A673 (cell line): ENCODE results near the gene IL1RL1. TPM values are rescaled to one million over a fixed set of nuclear protein-coding genes. Genes with fewer than 3 reads are reported as not detected.

Source experiments
- BruUV-seq: library from RNA; stranded (reverse); fragments of 400-500 nt; replicated peaks from 2 replicates; lab custom pipeline; 2021; lab: Mats Ljungman, UMichigan
- CTCF ChIA-PET: fragments of 300-600 bp; sonication (Branson Sonifier 250); formaldehyde crosslinking; loops from one replicate; lab custom pipeline; 2022; ENCODE audit warnings: antibody characterized with exemption; lab: Charles Lee
- POLR2A ChIA-PET: fragments of 300-600 bp; sonication (Branson Sonifier 250); formaldehyde crosslinking; loops from one replicate; lab custom pipeline; 2022; ENCODE audit warnings: antibody characterized with exemption; ENCODE audit not compliant: low non-redundant PET; lab: Charles Lee
- DNase-seq: peaks from one replicate; pipeline ENCODE4 v3.0.0-alpha.2; 2015; ENCODE audit warnings: low spot score
- H3K27ac ChIP-seq: fragments of 200-600 bp; sonication (generic); 2 replicates; pipeline ENCODE4 v1.5.1; 2016; ENCODE audit warnings: mixed run types, low read depth, mild to moderate bottlenecking, mixed read lengths, antibody characterized with exemption, low read length; ENCODE audit not compliant: poor library complexity, severe bottlenecking
- H3K27me3 ChIP-seq: fragments of 200-600 bp; sonication (generic); replicated peaks from 2 replicates; pipeline ENCODE4 v1.6.1; 2017; ENCODE audit warnings: mixed run types, low read depth, mild to moderate bottlenecking, mixed read lengths, antibody characterized with exemption, low read length; ENCODE audit not compliant: insufficient read depth, poor library complexity
- H3K36me3 ChIP-seq: fragments of 200-600 bp; sonication (generic); 2 replicates; pipeline ENCODE4 v1.6.1; 2016; ENCODE audit warnings: mixed run types, mild to moderate bottlenecking, mixed read lengths, antibody characterized with exemption, low read length; ENCODE audit not compliant: insufficient read depth, poor library complexity, severe bottlenecking
- H3K4me1 ChIP-seq: fragments of 200-600 bp; sonication (generic); 2 replicates; pipeline ENCODE4 v1.6.1; 2017; ENCODE audit warnings: mixed run types, mild to moderate bottlenecking, mixed read lengths, antibody characterized with exemption, low read length; ENCODE audit not compliant: insufficient read depth, poor library complexity, severe bottlenecking
- H3K4me3 ChIP-seq: fragments of 200-600 bp; sonication (generic); 2 replicates; pipeline ENCODE4 v1.5.1; 2016; ENCODE audit warnings: low read depth, mixed run types, mild to moderate bottlenecking, mixed read lengths, low read length; ENCODE audit not compliant: poor library complexity, severe bottlenecking
- H3K9me3 ChIP-seq: fragments of 200-600 bp; sonication (generic); 2 replicates; pipeline ENCODE4 v1.6.1; 2016; ENCODE audit warnings: mixed run types, low read depth, mild to moderate bottlenecking, mixed read lengths, antibody characterized with exemption, low read length; ENCODE audit not compliant: poor library complexity, severe bottlenecking
- CTCF ChIP-seq: fragments of 300-800, 200-600 bp; sonication (generic); conservative IDR thresholded peaks from 2 replicates; pipeline ENCODE4 v1.5.1; 2017; ENCODE audit warnings: low read depth, mild to moderate bottlenecking, antibody characterized with exemption, low read length, moderate library complexity, mixed read lengths
- EZH2 ChIP-seq: fragments of 200-600 bp; sonication (generic); IDR thresholded peaks from 2 replicates; pipeline ENCODE4 v1.6.1; 2017; ENCODE audit warnings: borderline replicate concordance, low read depth, mild to moderate bottlenecking, mixed read lengths, antibody characterized with exemption, low read length; ENCODE audit not compliant: poor library complexity, severe bottlenecking
- intact Hi-C: fragments of 100-400 bp; cut with micrococcal nuclease; formaldehyde crosslinking; loops from one replicate; pipeline ENCODE4 v1.10.0; 2022; ENCODE audit not compliant: unreplicated experiment
- total RNA-seq: library from RNA; stranded (reverse); gene quantifications from 2 replicates; pipeline ENCODE4 v1.2.3, GENCODE V29; 2021

Gene IL1RL1
- total RNA-seq, 1 experiment from 2014 or later: not detected

GRCh38 chr2:102336502-102336945, 25.2 kb downstream of the IL1RL1 start:
- no peak for DNase-seq
- intact Hi-C loops: no loop called here
- no peak overlapping the region for H3K4me3 ChIP-seq
- ChIA-PET CTCF (no interaction called here), POLR2A (interaction anchor here (0.6 kb wide), 1 partner anchor 86 kb away, joined by 4 read pairs; no protein-coding TSS in a partner anchor)
- no TSS peak for BruUV-seq
- no peak overlapping the region for H3K27ac ChIP-seq
- H3K9me3 ChIP-seq: no peaks in the 10 kb centered on the region
- TF ChIP-seq CTCF: no peak
- no peak for TF ChIP-seq EZH2
- H3K4me1 ChIP-seq: no peaks in the 10 kb centered on the region
- peaks cover 4% of the 10 kb centered on the region for H3K27me3 ChIP-seq
- H3K36me3 ChIP-seq: no peaks in the 10 kb centered on the region

GRCh38 chr2:102337012-102337411, 25.6 kb downstream of the IL1RL1 start:
- BruUV-seq: no TSS peak
- intact Hi-C loops: no loop called here
- H3K36me3 ChIP-seq: no peaks in the 10 kb centered on the region
- H3K9me3 ChIP-seq: no peaks in the 10 kb centered on the region
- ChIA-PET CTCF (no interaction called here), POLR2A (no interaction called here)
- no peak for TF ChIP-seq CTCF
- TF ChIP-seq EZH2: no peak
- peaks cover 6% of the 10 kb centered on the region for H3K27me3 ChIP-seq
- H3K4me1 ChIP-seq: no peaks in the 10 kb centered on the region
- no peak overlapping the region for H3K4me3 ChIP-seq
- H3K27ac ChIP-seq: no peak overlapping the region
- DNase-seq: no peak

- H3K9me3 ChIP-seq: no peaks in the 10 kb centered on the region
- peaks cover 6% of the 10 kb centered on the region for H3K27me3 ChIP-seq
- no peak overlapping the region for H3K27ac ChIP-seq
- BruUV-seq: no TSS peak
- no peaks in the 10 kb centered on the region for H3K36me3 ChIP-seq
- TF ChIP-seq CTCF (no peak), EZH2 (no peak)
- intact Hi-C loops: no loop called here
- no peak overlapping the region for H3K4me3 ChIP-seq
- POLR2A ChIA-PET: no interaction called here
- DNase-seq: no peak
- no peaks in the 10 kb centered on the region for H3K4me1 ChIP-seq
- CTCF ChIA-PET: no interaction called here
Observed at GRCh38 chr2:102337481-102338386, 26.4 kb downstream of the IL1RL1 start.
